OCI-LY3 (cell line): ENCODE data around the gene GRIK4.

Experiments used
- H2AFZ ChIP-seq: fragments of 200-600, 300-600 bp; shearing (Covaris generic); 2 replicates; pipeline ENCODE4 v1.6.0; 2014; ENCODE audit warnings: antibody characterized with exemption, low read depth, low read length
- H3K27ac ChIP-seq: fragments of 200-600, 300-600 bp; sonication (generic); 2 replicates; pipeline ENCODE4 v1.5.1; 2014; ENCODE audit warnings: mild to moderate bottlenecking, low read length, moderate library complexity, mixed read lengths
- H3K27me3 ChIP-seq: fragments of 200-600, 300-600 bp; sonication (generic); 2 replicates; pipeline ENCODE4 v1.6.1; 2014; ENCODE audit warnings: low read depth, low read length, mixed read lengths
- H3K36me3 ChIP-seq: fragments of 200-600, 300-600 bp; sonication (generic); replicated peaks from 2 replicates; pipeline ENCODE3; 2014; ENCODE audit warnings: low read depth, low read length, mixed read lengths
- H3K4me1 ChIP-seq: fragments of 300-600, 200-600 bp; sonication (generic); 2 replicates; pipeline ENCODE4 v1.6.1; 2014; ENCODE audit warnings: low read length, mixed read lengths
- H3K4me2 ChIP-seq: fragments of 200-600, 300-600 bp; sonication (generic); 2 replicates; pipeline ENCODE4 v1.6.1; 2014; ENCODE audit warnings: low read length, mixed read lengths
- H3K4me3 ChIP-seq: fragments of 300-600, 200-600 bp; sonication (generic); 2 replicates; pipeline ENCODE4 v1.5.1; 2014; ENCODE audit warnings: antibody characterized with exemption, mild to moderate bottlenecking, low read length, moderate library complexity
- H3K79me2 ChIP-seq: fragments of 300-600, 200-600 bp; shearing (Covaris generic); 2 replicates; pipeline ENCODE4 v1.6.1; 2014; ENCODE audit warnings: mild to moderate bottlenecking, low read length, mixed read lengths
- H3K9ac ChIP-seq: fragments of 300-600, 200-600 bp; shearing (Covaris generic); 2 replicates; pipeline ENCODE4 v1.6.0; 2014; ENCODE audit warnings: mild to moderate bottlenecking, low read length, moderate library complexity
- H3K9me3 ChIP-seq: fragments of 200-600, 300-600 bp; shearing (Covaris generic); 2 replicates; pipeline ENCODE4 v1.6.1; 2014; ENCODE audit warnings: low read length, mixed read lengths; ENCODE audit not compliant: insufficient read depth
- H4K20me1 ChIP-seq: fragments of 200-600, 300-600 bp; sonication (generic); 2 replicates; pipeline ENCODE4 v1.6.1; 2016; ENCODE audit warnings: low read length, mixed read lengths; ENCODE audit not compliant: insufficient read depth
- CTCF ChIP-seq: fragments of 200-600, 300-600 bp; sonication (generic); IDR thresholded peaks from 2 replicates; pipeline ENCODE4 v1.5.1; 2014; ENCODE audit warnings: antibody characterized with exemption, low read length, low read depth
- EZH2phosphoT487 ChIP-seq: fragments of 200-600 bp; shearing (Covaris generic); IDR thresholded peaks from 2 replicates; pipeline ENCODE4 v1.6.1; 2018; ENCODE audit warnings: antibody characterized with exemption, mixed run types, low read depth

GRIK4 gene

DNA sequence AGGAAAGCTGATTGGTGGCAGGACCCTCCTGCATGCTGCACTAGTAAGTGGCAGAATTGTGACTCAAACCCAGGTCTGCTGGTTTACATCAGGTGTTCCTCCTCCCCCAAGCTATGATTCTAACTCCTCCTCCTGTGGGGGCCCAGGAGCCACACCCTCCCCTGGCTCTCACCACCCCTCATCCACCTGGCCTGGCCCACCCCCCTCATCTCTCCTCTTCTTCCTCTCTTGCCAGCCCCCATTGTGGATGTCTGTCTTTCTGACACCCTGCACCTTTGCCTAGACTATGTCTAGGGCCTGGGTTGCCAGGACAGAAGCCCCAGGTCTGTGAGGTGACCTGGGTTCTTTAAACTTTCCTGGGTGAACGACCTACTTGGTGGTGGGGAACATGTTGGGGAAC lies 59.9 kb downstream of the GRIK4 start:
- no peaks in the 10 kb centered on the region for H3K79me2 ChIP-seq

DNA sequence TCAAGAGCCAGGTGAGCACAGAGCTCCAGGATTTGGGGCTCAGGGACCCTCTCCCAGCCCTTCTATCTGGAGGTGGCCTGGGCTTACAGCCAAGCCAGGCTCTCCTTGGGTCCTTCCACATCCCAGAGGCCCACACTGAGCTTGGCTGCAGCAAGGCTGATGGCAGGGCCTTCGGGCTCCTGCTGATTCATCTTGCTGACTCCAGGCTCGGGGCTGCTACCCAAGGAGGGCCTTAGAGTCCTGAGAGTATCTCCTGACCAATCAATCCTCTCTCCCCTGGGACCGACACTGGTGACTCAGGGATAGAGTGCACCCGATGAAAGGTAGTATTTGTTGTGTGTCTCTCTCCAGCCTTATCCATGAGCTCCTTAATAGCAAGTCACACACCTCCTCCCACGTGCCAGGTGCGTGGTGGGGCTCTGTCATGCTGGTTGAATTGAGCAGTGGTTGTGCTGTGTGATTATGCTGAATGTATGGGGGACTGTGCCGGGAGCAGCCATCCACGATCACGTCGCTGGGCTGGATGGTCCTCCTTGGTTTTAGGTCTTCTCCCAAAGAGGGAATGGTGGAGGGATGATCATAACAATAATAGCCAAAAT lies 62.3 kb downstream of the GRIK4 start:
- H3K27ac ChIP-seq: no peak overlapping the region
- H3K9me3 ChIP-seq: no peaks in the 10 kb centered on the region
- H3K4me3 ChIP-seq: no peak overlapping the region
- H3K4me2 ChIP-seq: no peak overlapping the region
- H3K79me2 ChIP-seq: no peaks in the 10 kb centered on the region
- H3K36me3 ChIP-seq: no peaks in the 10 kb centered on the region
- no peaks in the 10 kb centered on the region for H4K20me1 ChIP-seq
- H3K4me1 ChIP-seq: no peaks in the 10 kb centered on the region
- no peak overlapping the region for H3K9ac ChIP-seq
- no peak overlapping the region for H2AFZ ChIP-seq
- TF ChIP-seq EZH2phosphoT487 (no peak), CTCF (no peak)
- H3K27me3 ChIP-seq: peaks cover 29% of the 10 kb centered on the region

More for the DNA sequence above, 59.9 kb downstream of the GRIK4 start:
- Histone ChIP-seq H3K9ac (no peak overlapping the region), H3K4me1 (no peaks in the 10 kb centered on the region), H3K4me3 (no peak overlapping the region), H4K20me1 (no peaks in the 10 kb centered on the region), H3K4me2 (no peak overlapping the region), H3K27ac (no peak overlapping the region), H2AFZ (no peak overlapping the region), H3K36me3 (no peaks in the 10 kb centered on the region), H3K9me3 (no peaks in the 10 kb centered on the region), H3K27me3 (peaks cover 14% of the 10 kb centered on the region)
- no peak for TF ChIP-seq EZH2phosphoT487
- no peak for TF ChIP-seq CTCF

GRCh38 chr11:120574876-120575275 lies 63.3 kb downstream of the GRIK4 start:
- no peaks in the 10 kb centered on the region for H3K4me1 ChIP-seq
- TF ChIP-seq CTCF (no peak), EZH2phosphoT487 (no peak)
- H3K36me3 ChIP-seq: no peaks in the 10 kb centered on the region
- no peaks in the 10 kb centered on the region for H3K9me3 ChIP-seq
- peaks cover 39% of the 10 kb centered on the region for H3K27me3 ChIP-seq
- H3K4me3 ChIP-seq: no peak overlapping the region
- no peak overlapping the region for H2AFZ ChIP-seq
- no peaks in the 10 kb centered on the region for H3K79me2 ChIP-seq
- no peak overlapping the region for H3K4me2 ChIP-seq
- no peak overlapping the region for H3K9ac ChIP-seq
- no peaks in the 10 kb centered on the region for H4K20me1 ChIP-seq
- H3K27ac ChIP-seq: no peak overlapping the region

DNA sequence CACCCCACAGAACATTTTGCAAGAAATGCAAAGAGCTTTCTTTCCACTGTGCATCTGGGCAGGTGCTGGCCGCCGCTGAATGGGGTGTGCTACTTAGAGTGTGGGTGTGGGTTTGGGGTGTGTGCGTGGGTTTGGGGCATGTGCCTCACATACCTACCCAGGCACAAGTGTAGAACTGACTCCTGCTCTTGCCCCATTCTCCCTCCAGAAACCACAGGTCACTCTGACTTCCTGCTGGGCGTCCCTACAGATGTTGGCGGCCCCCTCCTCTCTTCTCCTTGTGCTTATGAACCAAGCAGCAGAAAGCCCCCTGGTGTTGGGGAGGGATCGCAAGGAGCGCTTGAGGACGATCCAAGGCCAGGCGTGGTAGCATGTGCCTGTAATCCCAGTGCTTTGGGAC lies 63.9 kb downstream of the GRIK4 start:
- no peak overlapping the region for H3K9ac ChIP-seq
- no peaks in the 10 kb centered on the region for H4K20me1 ChIP-seq
- H3K79me2 ChIP-seq: no peaks in the 10 kb centered on the region
- no peak overlapping the region for H3K4me3 ChIP-seq
- H3K4me2 ChIP-seq: no peak overlapping the region
- H3K4me1 ChIP-seq: no peaks in the 10 kb centered on the region
- no peak for TF ChIP-seq CTCF
- TF ChIP-seq EZH2phosphoT487: no peak
- H3K27ac ChIP-seq: no peak overlapping the region
- no peaks in the 10 kb centered on the region for H3K9me3 ChIP-seq
- H2AFZ ChIP-seq: no peak overlapping the region
- H3K36me3 ChIP-seq: no peaks in the 10 kb centered on the region
- peaks cover 38% of the 10 kb centered on the region for H3K27me3 ChIP-seq
